GM19463 (cell line): Measurements from ENCODE around the gene TMCO5A.
"Not testable (repeated sequence)": the region's sequence is repeated elsewhere in the genome, so short reads cannot be mapped to it uniquely, and the experiment has no call there.

Experiments used
- ATAC-seq: cut with Tn5 transposase; IDR thresholded peaks from one replicate; pipeline ENCODE4 v1.9.1; 2021; ENCODE audit warnings: mild to moderate bottlenecking, moderate library complexity; ENCODE audit not compliant: unreplicated experiment

TMCO5A gene

GRCh38 chr15:37934340-37934739 lies at the start of gene TMCO5A:
Gene TMCO5A (plus strand): TSS chr15:37934640. CDS start chr15:37936324, 1,684 bp downstream.
- no peak for ATAC-seq

DNA sequence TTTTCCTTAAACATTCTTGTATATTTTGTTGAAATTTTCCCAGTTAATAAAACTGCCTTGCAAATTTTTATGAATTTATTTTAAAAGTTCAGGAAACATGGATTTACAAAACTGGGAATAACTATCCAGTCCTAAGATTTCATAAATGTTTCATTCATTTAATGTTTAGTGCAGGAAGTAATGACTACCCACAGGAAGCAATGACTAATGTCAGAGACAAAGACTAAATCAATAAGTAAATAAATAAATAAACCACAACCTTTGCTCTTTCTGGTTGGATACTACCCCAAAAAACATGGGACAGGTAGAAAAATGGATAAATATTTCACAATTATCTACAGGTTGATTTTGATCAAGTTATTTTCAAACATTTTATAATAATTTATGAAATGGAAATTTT lies 48.8 kb upstream of the TMCO5A start:
- ATAC-seq, result no peak

DNA sequence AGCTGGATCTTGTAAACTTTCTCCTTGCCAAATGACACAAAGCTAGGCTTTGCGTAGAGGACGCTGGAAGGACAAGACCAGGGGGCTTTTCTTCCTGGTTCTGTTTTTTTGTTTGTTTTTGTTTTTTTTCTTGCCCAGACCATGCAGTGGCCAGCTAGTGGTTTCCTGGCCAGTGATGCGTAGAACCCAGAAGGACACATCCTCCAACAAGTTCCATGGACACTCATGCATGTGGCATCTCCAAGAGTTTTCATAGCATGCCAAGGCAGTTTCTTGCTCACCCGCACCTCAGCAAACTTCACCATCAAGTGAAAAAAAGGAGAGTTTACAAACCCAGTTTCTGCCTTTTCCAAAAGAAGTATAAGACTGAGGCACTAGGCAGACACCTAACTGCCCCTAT lies 46.1 kb upstream of the TMCO5A start:
- no peak for ATAC-seq

DNA sequence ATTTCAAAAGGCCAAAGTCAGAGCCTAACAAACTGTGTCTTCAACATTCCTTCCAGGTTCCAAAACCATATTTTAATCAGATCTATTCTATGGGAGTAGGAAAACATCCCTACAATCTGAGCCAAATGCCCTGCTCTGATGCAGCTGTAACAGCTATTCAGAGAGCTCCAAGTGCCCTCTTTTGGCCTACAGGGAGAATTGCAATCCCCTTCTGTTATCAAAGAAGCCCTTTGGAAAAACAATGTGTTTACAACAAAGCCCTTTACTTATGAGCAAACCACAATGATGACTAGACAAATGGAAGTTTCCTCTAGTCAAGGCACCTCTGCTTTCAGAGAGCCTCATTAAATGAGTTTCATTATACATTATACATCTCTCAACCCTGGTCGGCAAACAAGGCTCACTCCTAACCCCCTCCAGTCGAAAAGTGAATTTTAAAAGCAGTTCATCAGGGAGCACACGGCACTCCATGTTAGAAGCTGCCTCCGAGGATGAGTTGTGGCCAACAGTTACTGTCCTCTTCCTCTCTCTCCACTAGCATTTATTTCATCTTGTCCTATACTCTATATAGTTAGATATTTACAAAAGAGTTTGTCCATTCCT lies 42.6 kb upstream of the TMCO5A start:
- peak; percentile 58 for ATAC-seq

DNA sequence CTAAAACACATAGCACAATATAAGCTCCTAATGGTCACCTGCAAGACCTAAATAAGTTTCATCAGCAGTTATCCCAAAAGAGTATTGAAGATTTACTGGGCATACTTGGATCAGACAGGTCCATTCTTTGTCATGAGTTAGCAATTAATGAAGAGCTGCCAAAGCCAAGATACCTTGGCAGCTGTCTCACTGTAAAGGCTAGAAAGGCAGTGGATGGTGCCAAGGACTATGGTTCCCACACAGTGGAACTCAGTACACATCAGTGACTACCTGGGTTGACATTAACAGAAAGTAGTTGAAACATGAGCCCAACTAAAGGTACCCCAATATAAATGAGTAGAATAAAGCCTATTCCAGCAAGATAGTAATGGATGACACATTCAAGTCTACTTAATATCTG lies 41.1 kb upstream of the TMCO5A start:
- no peak for ATAC-seq

DNA sequence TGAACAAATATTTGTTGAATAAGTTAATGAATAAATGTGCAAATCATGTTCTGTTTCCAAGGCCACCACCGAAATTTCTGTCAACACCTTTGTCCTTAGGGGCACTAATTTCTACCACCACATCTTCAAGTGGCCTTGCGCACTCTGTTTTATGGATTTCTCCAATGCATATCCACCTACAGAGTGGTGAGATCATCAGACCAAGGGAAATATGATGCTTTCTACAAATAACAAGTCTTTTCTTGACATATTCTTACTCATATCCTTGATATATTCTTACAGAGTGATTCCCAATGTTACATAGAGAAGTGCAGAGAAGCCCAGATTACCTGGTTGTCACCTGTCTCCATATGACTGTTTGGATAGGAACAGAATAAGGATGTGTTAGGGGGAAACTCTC lies 36.1 kb upstream of the TMCO5A start:
- ATAC-seq, result no peak

- no peak for ATAC-seq
Measured at GRCh38 chr15:37900326-37901221, 33.9 kb upstream of the TMCO5A start.

DNA sequence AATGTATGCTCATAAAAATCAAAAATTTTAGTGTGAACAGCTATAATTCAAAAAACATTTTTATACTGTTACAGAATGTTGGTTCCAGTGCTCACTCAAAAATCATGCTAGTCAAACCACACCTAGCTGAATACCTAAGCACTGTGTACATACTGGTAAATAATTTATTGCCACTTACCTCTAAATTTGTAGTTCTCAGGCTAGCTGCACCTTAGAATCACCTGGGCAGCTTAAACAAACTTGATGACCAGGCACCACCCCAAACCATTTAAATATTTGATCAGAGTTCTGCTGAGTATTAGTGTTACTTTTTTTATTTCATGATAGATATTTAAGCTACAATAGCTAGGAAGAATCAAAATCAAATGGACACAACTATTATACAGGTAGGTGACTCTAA lies 32.3 kb upstream of the TMCO5A start:
- ATAC-seq, result no peak

DNA sequence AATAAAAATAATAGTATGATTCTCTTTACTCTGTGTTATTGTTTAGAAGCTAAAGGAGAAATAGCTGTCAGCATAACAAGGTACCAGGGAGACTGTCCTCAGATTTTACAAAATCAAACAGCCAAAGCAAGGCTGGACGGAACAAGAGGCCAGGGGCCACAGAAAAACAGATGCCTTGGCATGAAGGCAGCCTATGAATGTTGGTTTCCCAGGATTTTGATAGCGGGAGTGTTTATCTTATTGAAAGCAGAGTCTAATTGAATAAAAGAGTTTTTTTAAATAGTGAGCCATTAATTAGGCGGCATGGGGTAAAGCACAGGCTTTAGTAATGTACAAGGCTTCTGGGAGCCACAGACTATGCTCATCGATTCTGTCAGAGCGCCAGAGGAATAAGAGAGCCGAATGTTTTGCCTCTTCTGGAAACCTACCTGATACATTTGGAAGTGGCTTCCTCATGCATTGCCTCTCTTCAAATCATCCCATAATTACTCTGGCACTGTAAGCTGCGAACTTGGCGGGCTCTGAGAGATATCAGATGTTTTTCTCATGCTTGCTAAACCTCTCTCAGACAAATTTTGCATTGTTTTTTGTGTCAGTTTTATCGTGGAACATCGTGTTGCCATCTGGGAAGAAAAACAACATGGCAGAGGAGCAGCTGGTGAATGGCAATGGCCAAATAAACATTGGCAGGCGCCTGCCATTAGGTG lies 30.4 kb upstream of the TMCO5A start:
- no peak for ATAC-seq

DNA sequence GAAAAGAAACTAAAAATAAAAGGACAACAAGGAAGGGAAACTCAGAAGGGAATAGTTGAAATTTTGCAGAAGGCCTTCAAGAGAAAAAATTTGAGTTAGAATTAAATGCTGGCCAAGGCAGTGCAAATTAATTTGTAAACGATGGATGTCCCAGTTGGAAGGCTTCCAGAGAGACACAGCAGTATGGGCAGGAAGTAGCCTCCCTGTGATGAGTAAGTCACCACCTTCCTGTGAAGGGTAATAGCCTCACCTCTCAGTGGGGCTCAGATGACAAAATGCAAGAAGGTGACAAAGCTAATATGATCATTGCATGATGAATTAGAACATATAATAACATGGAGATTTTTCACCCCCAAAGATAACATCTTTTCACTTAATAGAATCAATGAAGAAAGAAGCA lies 27.3 kb upstream of the TMCO5A start:
- no peak for ATAC-seq

DNA sequence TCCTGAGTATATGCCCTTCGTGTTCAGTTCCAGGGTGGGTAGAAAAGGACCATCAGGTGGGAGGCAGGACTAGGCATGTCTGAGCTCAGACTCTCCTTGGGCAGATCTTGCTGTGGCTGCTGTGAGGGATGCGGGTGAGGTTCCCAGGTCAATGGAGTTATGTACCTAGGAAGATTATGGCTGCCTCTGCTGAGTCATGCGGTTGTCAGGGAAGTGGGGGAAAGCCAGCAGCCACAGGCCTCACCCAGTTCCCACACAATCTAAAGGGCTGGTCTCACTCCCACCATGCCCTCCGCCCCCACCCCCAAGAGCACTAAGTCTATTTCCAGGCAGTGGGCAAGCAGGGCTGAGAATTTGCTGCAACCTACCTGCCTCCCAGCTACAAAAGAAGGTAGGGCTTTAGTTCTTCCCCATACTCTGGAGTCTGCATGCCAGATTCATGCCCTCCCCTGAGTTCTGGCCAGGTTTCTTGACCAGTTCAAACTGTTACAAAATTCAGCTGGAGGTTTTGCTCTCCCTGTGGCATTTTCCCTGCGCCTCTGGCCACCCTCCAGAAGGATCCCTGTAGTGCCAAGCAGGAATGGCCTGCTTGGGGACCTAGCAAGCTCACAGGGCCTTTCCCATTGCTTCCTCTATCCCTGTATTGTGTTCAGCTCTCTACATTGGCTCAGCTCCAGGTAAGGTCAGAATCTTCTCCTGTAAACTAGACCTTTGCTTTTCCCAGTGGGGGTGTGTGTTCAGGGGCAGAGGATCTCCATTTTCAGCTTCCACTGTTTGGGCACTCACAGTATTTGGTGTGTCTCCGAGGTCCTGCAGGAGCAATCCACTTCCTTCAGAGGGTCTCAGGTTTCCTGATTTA lies 12.7 kb upstream of the TMCO5A start:
- ATAC-seq, result no peak

DNA sequence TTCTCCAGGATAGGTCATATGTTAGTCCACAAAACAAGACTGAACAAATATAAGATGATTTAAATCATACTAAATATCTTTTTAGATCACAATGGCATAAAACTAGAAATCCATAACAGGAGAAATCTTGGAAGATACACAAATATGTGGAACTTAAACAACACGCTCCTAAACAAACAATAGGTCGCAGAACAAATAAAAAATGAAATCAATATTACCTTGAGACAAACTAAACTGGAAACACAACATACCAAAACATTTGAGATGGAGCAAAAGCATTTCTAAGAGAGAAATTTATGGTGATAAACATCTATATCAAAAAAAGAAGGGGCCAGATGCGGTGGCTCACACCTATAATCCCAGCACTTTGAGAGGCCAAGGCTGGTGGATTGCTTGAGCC lies 8.3 kb upstream of the TMCO5A start:
- no peak for ATAC-seq

DNA sequence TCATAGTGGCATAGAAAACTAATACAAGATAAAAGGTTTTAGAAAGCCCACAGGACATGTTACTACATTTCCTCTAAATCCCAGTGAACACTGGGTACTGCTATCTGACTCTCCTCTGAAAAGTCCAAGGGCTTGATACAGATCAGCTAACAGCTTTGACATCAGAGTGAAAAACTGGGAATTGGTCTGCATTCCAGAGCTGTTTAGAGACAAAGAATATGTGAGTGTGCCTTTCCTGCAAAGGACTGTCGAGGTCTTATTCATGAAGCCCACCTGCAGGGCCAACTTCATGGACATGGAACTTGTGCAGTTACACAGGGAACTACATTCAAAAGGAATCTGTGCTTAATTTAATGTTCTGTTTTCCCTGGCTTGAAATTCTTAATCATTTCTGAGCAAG lies 5.2 kb upstream of the TMCO5A start:
- no peak for ATAC-seq

DNA sequence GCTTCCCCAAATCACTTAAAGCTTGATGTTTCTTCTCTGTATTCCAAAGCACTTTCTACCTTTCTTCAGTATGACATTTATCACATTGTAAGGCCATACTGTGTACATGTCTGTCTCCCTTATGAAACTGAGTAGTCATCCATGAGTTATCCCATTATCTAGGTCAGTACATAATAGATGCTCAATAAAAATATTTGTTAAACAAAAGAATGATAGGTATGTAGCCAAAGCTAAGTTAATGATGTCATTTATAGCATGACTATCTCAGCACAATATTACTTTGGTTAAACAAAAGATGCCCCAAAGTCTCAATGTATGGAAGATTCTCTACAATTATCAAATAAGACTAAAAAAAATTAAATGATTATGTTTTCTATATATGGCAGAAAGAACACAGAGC lies 3.1 kb upstream of the TMCO5A start:
- ATAC-seq, result no peak

DNA sequence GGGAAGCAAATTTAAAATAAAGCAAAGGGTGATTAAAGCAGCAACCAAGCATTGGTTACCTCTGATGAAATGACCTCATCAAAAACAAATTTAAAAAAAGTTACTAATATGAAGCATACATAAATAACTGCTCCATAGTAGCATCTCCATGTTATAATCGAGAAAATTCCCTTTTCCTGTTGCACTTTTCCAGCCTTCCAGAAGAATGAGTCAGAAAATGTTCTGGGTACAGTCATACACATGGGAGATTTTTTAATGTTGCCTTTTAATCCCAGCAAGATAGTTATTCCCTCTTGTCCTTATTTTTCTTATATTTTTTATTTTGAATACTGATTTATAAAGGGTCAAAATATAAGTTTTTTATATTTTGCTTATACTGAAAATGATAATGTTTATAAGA lies 2.6 kb upstream of the TMCO5A start:
- no peak for ATAC-seq

GRCh38 chr15:37932549-37932948 lies 1.9 kb upstream of the TMCO5A start:
- no peak for ATAC-seq

DNA sequence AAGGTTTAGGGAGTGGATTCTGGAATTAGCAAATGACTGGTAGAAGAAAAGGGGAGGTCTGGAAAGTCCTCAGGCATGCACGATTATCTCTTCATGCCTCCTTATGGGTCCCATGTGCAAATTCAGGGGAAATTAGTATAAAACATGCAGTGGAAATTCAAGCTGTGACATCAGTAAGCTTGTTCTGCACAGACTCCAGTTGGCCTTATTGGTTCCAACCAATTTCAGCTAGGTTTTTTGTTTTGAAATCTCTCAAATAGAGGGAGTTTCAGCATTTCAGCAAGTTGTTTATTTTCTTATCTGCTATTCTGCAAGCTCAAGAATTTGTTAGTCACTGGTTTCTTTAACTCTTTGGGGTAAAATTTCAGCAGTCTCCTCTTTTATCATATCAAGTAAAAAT lies 774 bp upstream of the TMCO5A start:
- no peak for ATAC-seq

- ATAC-seq, result no peak
Measured at GRCh38 chr15:37940876-37941275, 6.4 kb downstream of the TMCO5A start.

DNA sequence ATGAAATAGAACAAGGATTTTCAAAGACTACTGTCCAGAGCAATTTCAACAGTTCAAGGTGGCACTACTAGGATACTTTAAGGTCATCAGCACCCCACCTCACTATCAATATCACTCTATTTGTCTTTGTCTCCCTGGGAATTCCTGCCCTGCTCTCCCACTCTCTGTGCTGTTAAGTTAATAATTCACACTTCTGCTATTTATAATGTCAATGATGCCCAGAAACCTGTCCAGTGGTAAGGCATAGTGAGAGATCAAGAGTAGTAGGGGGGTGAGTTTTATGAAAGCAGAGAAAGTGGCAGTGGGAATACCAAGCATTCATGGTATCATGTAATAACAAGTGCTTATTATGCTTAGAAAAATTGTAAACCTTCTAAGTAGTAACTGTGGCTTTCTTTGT lies 7.3 kb downstream of the TMCO5A start:
- ATAC-seq, result no peak

DNA sequence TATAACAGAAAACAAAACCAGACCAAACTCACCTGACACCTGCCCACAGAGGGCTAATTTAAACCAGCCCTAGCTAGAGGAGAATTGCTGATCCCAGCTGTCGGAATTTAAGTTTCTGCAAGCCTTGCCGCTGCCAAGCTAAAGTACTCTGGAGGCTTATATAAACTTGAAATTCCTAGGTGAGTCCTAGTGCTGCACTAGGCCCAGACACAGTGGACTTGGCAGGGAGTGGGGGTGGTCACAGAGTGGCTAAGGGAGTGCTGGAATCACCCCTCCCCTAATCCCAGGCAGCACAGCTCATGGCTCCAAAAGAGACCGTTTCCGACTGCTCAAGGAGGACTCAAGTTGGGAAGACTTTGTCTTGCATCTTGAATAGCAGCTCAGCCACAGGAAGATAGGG lies 17.6 kb downstream of the TMCO5A start:
- no peak for ATAC-seq

DNA sequence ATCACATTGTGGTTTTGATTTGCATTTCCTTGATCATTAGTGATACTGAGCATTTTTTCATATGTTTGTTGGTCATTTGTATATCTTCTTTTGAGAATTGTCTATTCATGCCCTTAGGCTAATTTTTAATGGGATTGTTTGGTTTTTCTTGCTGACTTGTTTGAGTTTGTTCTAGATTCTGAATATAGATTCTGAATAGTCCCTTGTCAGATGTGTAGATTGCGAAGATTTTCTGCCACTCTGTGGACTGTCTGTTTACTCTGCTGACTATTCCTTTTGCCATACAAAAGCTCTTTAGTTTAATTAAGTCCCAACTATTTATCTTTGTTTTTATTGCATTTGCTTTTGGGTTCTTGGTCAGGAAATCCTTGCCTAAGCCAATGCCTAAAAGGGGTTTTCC lies 26.3 kb downstream of the TMCO5A start:
- not testable (repeated sequence) for ATAC-seq
